Ovary (tissue), 9 donors: ENCODE measurements around the gene SLC2A13. TPM values are rescaled to one million over a fixed set of nuclear protein-coding genes. Genes with fewer than 3 reads are reported as not detected.

Experiments used
- DNase-seq, 5 donors: peaks; one replicate each; pipeline ENCODE4 v3.0.0-alpha.2; 2019 to 2020
- H3K27ac ChIP-seq, 2 donors: fragments of 200-600 bp; one replicate each; pipeline versions ENCODE4 v1.5.1 to v1.8.0; 2019 to 2022
- H3K27me3 ChIP-seq: fragments of 200-600 bp; one replicate; pipeline ENCODE4 v1.8.0; 2022
- H3K36me3 ChIP-seq: fragments of 200-600 bp; sonication (generic); one replicate; pipeline ENCODE4 v1.5.1; 2019
- H3K4me1 ChIP-seq: one replicate; pipeline ENCODE4 v1.8.1; 2013; ENCODE audit warnings: mild to moderate bottlenecking, moderate library complexity; ENCODE audit not compliant: insufficient read depth
- H3K4me3 ChIP-seq: fragments of 200-600 bp; sonication (generic); one replicate; pipeline ENCODE4 v1.5.1; 2017
- H3K9me3 ChIP-seq, 2 donors: fragments of 200-600 bp in 1 of 2; sonication (generic) in 1 of 2; one replicate each; pipeline versions ENCODE4 v1.5.1 to v1.8.1; 2013 to 2019; ENCODE audit warnings: mild to moderate bottlenecking in 1 of 2, moderate library complexity in 1 of 2
- CTCF ChIP-seq, 3 donors: fragments of 450-650 bp in 2 of 3; fragments of 200-600 bp in 1 of 3; IDR thresholded peaks; one replicate each; pipeline versions ENCODE4 v1.5.1 to v1.8.0; 2016 to 2022; ENCODE audit warnings: antibody characterized with exemption in 3 of 3, mild to moderate bottlenecking in 1 of 3
- EP300 ChIP-seq: sonication (generic); formaldehyde crosslinking; IDR thresholded peaks from one replicate; pipeline ENCODE4 v1.6.1; 2017; ENCODE audit warnings: antibody characterized with exemption
- POLR2A ChIP-seq: fragments of 450-650 bp; IDR thresholded peaks from one replicate; pipeline ENCODE4 v1.6.1; 2017; ENCODE audit warnings: antibody characterized with exemption, mild to moderate bottlenecking, moderate library complexity
- WGBS, 3 donors: extraction: QIAGEN DNeasy Blood & Tissue Kit in 1 of 3; methylation state at CpG; one replicate each; pipeline versions ENCODE4 v1.1.5 to v1.1.7; 2013 to 2017; 5-methylcytosine and 5-hydroxymethylcytosine counted together
- intact Hi-C, 4 donors: fragments of 100-400 bp; cut with DNase I; formaldehyde crosslinking; loops; one replicate each; pipeline versions ENCODE4 v1.11.0 to v1.15.1; 2022 to 2023
- polyA plus RNA-seq, 2 donors: library from polyadenylated mRNA; stranded (reverse); fragments of 200-250 nt in 1 of 2; fragments of 350-450 nt in 1 of 2; fragmentation: Illumina TruSeq in 1 of 2; extraction: RNeasy Lipid Tissue Mini Kit (QIAGEN cat#74804) in 1 of 2; gene quantifications; one replicate each; pipeline ENCODE4 v1.2.3, GENCODE V29; 2013 to 2014
- total RNA-seq, 7 donors: library from RNA; depleted of rRNA in 2 of 7; stranded (reverse); fragments of >200 nt in 2 of 7; fragmentation: NEBNext Ultra II Directional in 3 of 7; extraction: Animal tissue kit (Norgen Biotek cat#: 25700) in 3 of 7; gene quantifications; one replicate each; pipeline versions ENCODE4 v1.1.0 to v1.2.4, GENCODE V29; 2016 to 2023
- donor health status: DM: no; HTN: no; CAD: no; lungs with moderate emphysema.
- donor health status: DM: no; HTN: no; CAD: no.
- donor health status: Bipolar disorder and iron deficiency.
- donor health status: DM: yes; HTN: yes; CAD: no.
- donor health status: DM: no; HTN: no; CAD: no.
- donor health status: DM: yes; HTN: yes; CAD: no.

SLC2A13 gene
- total and polyA plus RNA-seq, 9 donors = 2.3 to 24.3 (median 7.9) TPM

- Histone ChIP-seq H3K27ac (no peak overlapping the region), H3K36me3 (no peaks in the 10 kb centered on the region), H3K4me1 (no peaks in the 10 kb centered on the region), H3K27me3 (no peaks in the 10 kb centered on the region), H3K9me3 (no peaks in the 10 kb centered on the region), H3K4me3 (no peak overlapping the region)
- 92 to 95% (median 95%) methylated on average over 6 of the region's 6 CpGs for WGBS, 3 donors
- no peak for DNase-seq
- intact Hi-C loops = no loop called here
- TF ChIP-seq POLR2A = no peak
- TF ChIP-seq CTCF (IDR thresholded peaks at IDR 0.05) = no peak
- TF ChIP-seq EP300 = no peak
Measured at GRCh38 chr12:39839072-39839471, 266.8 kb downstream of the SLC2A13 start.

- no peak for DNase-seq
- Histone ChIP-seq H3K4me1 (no peaks in the 10 kb centered on the region), H3K36me3 (no peaks in the 10 kb centered on the region), H3K27me3 (no peaks in the 10 kb centered on the region), H3K9me3 (no peaks in the 10 kb centered on the region), H3K4me3 (no peak overlapping the region), H3K27ac (no peak overlapping the region)
- TF ChIP-seq EP300 = no peak
- intact Hi-C loops = no loop called here
- 70 to 85% (median 76%) methylated on average over 4 of the region's 4 CpGs for WGBS, 3 donors
Measured at GRCh38 chr12:39835517-39836489, 270.1 kb downstream of the SLC2A13 start.

- TF ChIP-seq EP300 = no peak
- TF ChIP-seq CTCF (IDR thresholded peaks at IDR 0.05) = no peak
- TF ChIP-seq POLR2A = no peak
- Histone ChIP-seq H3K27me3 (no peaks in the 10 kb centered on the region), H3K36me3 (no peaks in the 10 kb centered on the region), H3K4me1 (no peaks in the 10 kb centered on the region), H3K27ac (no peak overlapping the region), H3K4me3 (no peak overlapping the region), H3K9me3 (no peaks in the 10 kb centered on the region)
- intact Hi-C loops = no loop called here
- no peak for DNase-seq
- 74 to 86% (median 80%) methylated on average over 1 of the region's 1 CpG for WGBS, 3 donors
Measured at GRCh38 chr12:39831587-39832315, 274.1 kb downstream of the SLC2A13 start.

GRCh38 chr12:39830852-39831520 is 274.9 kb downstream of the SLC2A13 start:
- no peaks in the 10 kb centered on the region for H3K9me3 ChIP-seq
- no peak for DNase-seq
- H3K27ac ChIP-seq = no peak overlapping the region
- no peaks in the 10 kb centered on the region for H3K4me1 ChIP-seq
- WGBS, 3 donors = 88 to 90% (median 89%) methylated on average over 5 of the region's 5 CpGs
- H3K4me3 ChIP-seq = no peak overlapping the region
- H3K27me3 ChIP-seq = no peaks in the 10 kb centered on the region
- no peak for TF ChIP-seq EP300
- no peak for TF ChIP-seq CTCF (IDR thresholded peaks at IDR 0.05)
- no peak for TF ChIP-seq POLR2A
- intact Hi-C loops = no loop called here
- no peaks in the 10 kb centered on the region for H3K36me3 ChIP-seq
